Epithelial cell of proximal tubule (primary cell): ENCODE data around the gene TCTN2. TPM values are rescaled to one million over a fixed set of nuclear protein-coding genes. Genes with fewer than 3 reads are reported as not detected.

Experiments used
- DNase-seq: peaks from one replicate; pipeline ENCODE4 v3.0.0-alpha.2; 2011; ENCODE audit warnings: low read depth
- H3K4me3 ChIP-seq: 2 replicates; pipeline ENCODE4 v1.5.1; 2011; ENCODE audit warnings: low read depth, mild to moderate bottlenecking, low read length
- CTCF ChIP-seq: conservative IDR thresholded peaks from 2 replicates; pipeline ENCODE4 v1.5.1; 2012; ENCODE audit warnings: low read depth, mild to moderate bottlenecking, low read length
- total RNA-seq: library from RNA; depleted of rRNA; stranded (reverse); fragments of >200 nt; gene quantifications from 2 replicates; pipeline ENCODE4 v1.2.3, GENCODE V29; 2015

The TCTN2 gene
- total RNA-seq, 1 donor from 2014 or later = 9.9 TPM

- no peak for TF ChIP-seq CTCF
- no peak for DNase-seq
- no peak overlapping the region for H3K4me3 ChIP-seq
Measured at GRCh38 chr12:123686636-123687190, 15.8 kb downstream of the TCTN2 start.

DNA sequence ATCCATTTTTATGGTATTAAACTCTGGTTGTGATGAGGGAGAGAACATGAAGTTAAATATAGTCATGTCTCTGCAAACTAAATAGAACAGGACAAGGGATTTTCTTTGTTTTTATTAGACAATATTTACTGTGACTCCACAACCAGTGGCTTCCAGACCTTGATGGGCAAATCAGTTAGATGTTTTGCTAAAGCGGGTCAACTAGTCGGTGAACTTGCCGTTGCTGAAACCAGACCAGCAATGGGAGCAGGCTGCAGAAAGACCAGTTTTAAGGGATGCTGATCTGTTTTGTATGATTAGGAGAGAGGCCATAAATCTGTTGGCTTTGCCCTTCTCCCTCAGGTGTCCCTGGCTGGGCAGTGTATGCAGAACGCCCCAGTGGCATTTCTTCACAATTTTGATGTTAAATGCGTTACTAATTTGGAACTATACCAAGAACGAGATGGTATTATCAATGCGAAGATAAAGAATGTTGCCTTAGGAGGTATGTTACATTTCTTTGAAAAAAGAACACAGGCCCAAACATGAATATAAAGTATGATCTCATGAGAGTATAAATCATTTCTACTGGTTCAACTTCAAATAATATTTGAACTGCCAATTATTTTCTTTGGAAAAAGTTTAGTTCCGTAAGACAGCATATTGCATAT is 19.4 kb downstream of the TCTN2 start:
- no peak overlapping the region for H3K4me3 ChIP-seq
- no peak for DNase-seq
- no peak for TF ChIP-seq CTCF

GRCh38 chr12:123696207-123696606 is 25.3 kb downstream of the TCTN2 start:
- no peak for DNase-seq
- H3K4me3 ChIP-seq = no peak overlapping the region
- TF ChIP-seq CTCF = no peak

- no peak overlapping the region for H3K4me3 ChIP-seq
- no peak for DNase-seq
- TF ChIP-seq CTCF = no peak
Measured at GRCh38 chr12:123696646-123697045, 25.7 kb downstream of the TCTN2 start.

- no peak for TF ChIP-seq CTCF
- DNase-seq = no peak
- H3K4me3 ChIP-seq = no peak overlapping the region
Measured at GRCh38 chr12:123705935-123706334, 35.0 kb downstream of the TCTN2 start.

DNA sequence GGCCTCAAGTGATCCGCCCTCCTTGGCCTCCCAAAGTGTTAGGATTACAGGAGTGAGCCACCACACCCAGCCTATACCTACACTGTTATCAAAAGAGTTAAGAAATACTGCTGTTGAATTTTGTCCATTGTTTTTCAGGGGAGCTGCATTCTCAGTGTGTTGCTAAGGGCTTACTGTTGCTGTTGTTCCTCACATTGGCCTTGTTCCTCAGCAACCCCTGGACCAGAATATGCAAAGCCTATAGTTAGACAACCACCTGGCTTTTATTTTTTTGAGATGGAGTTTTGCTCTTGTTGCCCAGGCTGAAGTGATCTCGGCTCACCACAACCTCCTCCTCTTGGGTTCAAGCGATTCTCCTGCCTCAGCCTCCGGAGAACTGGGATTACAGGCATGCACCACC is 36.6 kb downstream of the TCTN2 start:
- DNase-seq = no peak
- H3K4me3 ChIP-seq = no peak overlapping the region
- no peak for TF ChIP-seq CTCF

DNA sequence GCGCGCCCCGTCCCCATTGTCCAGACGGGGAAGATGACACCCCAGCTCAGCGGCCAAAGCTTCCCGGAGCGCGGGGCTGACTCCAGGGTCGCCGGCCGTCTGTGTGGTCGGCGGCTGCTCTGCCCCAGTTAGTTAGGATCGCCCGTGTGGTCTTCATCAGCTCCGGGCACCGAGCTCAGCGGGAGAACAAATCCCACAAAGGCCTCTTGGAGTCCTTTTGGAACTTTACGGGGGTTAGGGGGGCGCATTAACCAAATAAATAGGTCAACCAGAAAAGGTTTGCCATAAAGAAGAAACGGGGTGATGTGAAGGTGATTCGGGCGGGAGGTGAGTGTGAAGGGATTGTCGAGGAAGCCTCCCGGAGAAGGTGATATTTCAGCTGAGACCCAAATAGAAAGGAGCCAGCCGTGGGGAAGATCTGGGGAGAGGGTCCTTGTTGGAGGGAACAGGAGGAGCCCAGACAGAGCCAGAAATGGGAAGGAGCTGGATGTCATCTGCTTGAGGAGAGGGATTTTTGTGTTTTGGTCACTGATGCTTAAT is 41.9 kb downstream of the TCTN2 start:
- DNase-seq = no peak

More for the DNA sequence above, 41.9 kb downstream of the TCTN2 start:
- no peak for TF ChIP-seq CTCF
- H3K4me3 ChIP-seq = peak overlapping the region; percentile 86
